Loucy (cell line): ENCODE data around the gene CYP4F3.

Experiments used
- H2AFZ ChIP-seq: fragments of 200-600 bp; sonication (generic); 2 replicates; pipeline ENCODE4 v1.6.0; 2016; ENCODE audit warnings: antibody characterized with exemption, mild to moderate bottlenecking, low read length, moderate library complexity
- H3F3A ChIP-seq: fragments of 200-600 bp; 2 replicates; pipeline ENCODE4 v1.6.0; 2016; ENCODE audit warnings: antibody characterized with exemption, low read depth, mild to moderate bottlenecking
- H3K27me3 ChIP-seq: fragments of 200-600 bp; sonication (generic); 2 replicates; pipeline ENCODE4 v1.6.1; 2014; ENCODE audit warnings: low read length, mild to moderate bottlenecking; ENCODE audit not compliant: insufficient read depth, poor library complexity, severe bottlenecking
- H3K36me3 ChIP-seq: fragments of 200-600 bp; sonication (generic); 2 replicates; pipeline ENCODE4 v1.6.1; 2016; ENCODE audit warnings: low read length; ENCODE audit not compliant: insufficient read depth
- H3K4me1 ChIP-seq: fragments of 200-600 bp; sonication (generic); 2 replicates; pipeline ENCODE4 v1.5.1; 2014; ENCODE audit warnings: low read length, mild to moderate bottlenecking; ENCODE audit not compliant: insufficient read depth, poor library complexity, severe bottlenecking
- H3K4me2 ChIP-seq: fragments of 200-600 bp; sonication (generic); 2 replicates; pipeline ENCODE4 v1.6.0; 2014; ENCODE audit warnings: antibody characterized with exemption, low read length, low read depth, mild to moderate bottlenecking; ENCODE audit not compliant: poor library complexity, severe bottlenecking
- H3K4me3 ChIP-seq: fragments of 200-600 bp; sonication (generic); 2 replicates; pipeline ENCODE4 v1.5.1; 2014; ENCODE audit warnings: low read length, mild to moderate bottlenecking, mixed read lengths; ENCODE audit not compliant: poor library complexity, severe bottlenecking
- H3K79me2 ChIP-seq: fragments of 200-600 bp; sonication (generic); 2 replicates; pipeline ENCODE4 v1.6.1; 2014; ENCODE audit warnings: low read length; ENCODE audit not compliant: insufficient read depth
- H3K9ac ChIP-seq: fragments of 200-600 bp; sonication (generic); 2 replicates; pipeline ENCODE4 v1.6.0; 2014; ENCODE audit warnings: mild to moderate bottlenecking, low read depth, low read length, moderate library complexity; ENCODE audit not compliant: poor library complexity, severe bottlenecking
- H3K9me2 ChIP-seq: fragments of 200-600 bp; sonication (generic); replicated peaks from 2 replicates; pipeline ENCODE4 v1.6.1; 2016; ENCODE audit warnings: low read depth, low read length, mixed read lengths
- H3K9me3 ChIP-seq: fragments of 200-600 bp; sonication (generic); 2 replicates; pipeline ENCODE4 v1.6.1; 2014; ENCODE audit warnings: mild to moderate bottlenecking, antibody characterized with exemption, low read length, low read depth; ENCODE audit not compliant: insufficient read depth
- H4K20me1 ChIP-seq: fragments of 200-600 bp; sonication (generic); 2 replicates; pipeline ENCODE4 v1.6.0; 2014; ENCODE audit warnings: antibody characterized with exemption, low read length, mild to moderate bottlenecking; ENCODE audit not compliant: insufficient read depth, poor library complexity, severe bottlenecking
- EZH2phosphoT487 ChIP-seq: fragments of 200-600 bp; IDR thresholded peaks from 2 replicates; pipeline ENCODE4 v1.6.1; 2018; ENCODE audit warnings: antibody characterized with exemption, mild to moderate bottlenecking, moderate library complexity, borderline replicate concordance
- TF ChIP-seq, protein P1 (sequence below): fragments of 200-600 bp; sonication (generic); conservative IDR thresholded peaks from 2 replicates; pipeline ENCODE4 v1.5.1; 2014; ENCODE audit warnings: mild to moderate bottlenecking, antibody characterized with exemption, low read length

CYP4F3 gene

DNA sequence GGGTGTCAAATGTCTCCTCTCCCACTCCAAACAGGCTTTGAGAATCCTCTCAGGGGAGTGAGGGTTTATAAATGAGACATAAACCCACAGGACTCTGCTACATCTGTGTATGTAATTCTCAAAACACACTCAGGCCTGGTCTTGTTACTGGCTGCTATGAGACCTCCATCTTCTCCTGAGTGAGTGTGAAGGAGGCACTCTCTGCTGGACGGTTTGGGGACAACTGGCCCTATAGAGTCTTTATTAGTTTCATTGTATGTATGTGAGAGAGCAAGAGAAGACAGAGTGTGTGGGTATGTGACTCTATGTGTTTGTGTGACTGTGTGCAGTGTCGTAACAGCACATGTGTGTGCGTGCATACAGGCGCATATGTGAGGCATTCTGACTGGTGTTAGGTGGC, 22.6 kb downstream of the CYP4F3 start:
- H3K4me2 ChIP-seq = no peak overlapping the region
- no peaks in the 10 kb centered on the region for H3K79me2 ChIP-seq
- no peak overlapping the region for H3K9ac ChIP-seq
- H3K9me3 ChIP-seq = no peaks in the 10 kb centered on the region
- no peak for TF ChIP-seq EZH2phosphoT487
- TF ChIP-seq, protein P1, sequence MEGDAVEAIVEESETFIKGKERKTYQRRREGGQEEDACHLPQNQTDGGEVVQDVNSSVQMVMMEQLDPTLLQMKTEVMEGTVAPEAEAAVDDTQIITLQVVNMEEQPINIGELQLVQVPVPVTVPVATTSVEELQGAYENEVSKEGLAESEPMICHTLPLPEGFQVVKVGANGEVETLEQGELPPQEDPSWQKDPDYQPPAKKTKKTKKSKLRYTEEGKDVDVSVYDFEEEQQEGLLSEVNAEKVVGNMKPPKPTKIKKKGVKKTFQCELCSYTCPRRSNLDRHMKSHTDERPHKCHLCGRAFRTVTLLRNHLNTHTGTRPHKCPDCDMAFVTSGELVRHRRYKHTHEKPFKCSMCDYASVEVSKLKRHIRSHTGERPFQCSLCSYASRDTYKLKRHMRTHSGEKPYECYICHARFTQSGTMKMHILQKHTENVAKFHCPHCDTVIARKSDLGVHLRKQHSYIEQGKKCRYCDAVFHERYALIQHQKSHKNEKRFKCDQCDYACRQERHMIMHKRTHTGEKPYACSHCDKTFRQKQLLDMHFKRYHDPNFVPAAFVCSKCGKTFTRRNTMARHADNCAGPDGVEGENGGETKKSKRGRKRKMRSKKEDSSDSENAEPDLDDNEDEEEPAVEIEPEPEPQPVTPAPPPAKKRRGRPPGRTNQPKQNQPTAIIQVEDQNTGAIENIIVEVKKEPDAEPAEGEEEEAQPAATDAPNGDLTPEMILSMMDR = no peak
- no peaks in the 10 kb centered on the region for H3K9me2 ChIP-seq
- H3K27me3 ChIP-seq = no peaks in the 10 kb centered on the region
- no peak overlapping the region for H3K4me3 ChIP-seq
- no peaks in the 10 kb centered on the region for H3F3A ChIP-seq
- no peaks in the 10 kb centered on the region for H3K4me1 ChIP-seq
- H4K20me1 ChIP-seq = no peaks in the 10 kb centered on the region
- no peak overlapping the region for H2AFZ ChIP-seq
- H3K36me3 ChIP-seq = no peaks in the 10 kb centered on the region

DNA sequence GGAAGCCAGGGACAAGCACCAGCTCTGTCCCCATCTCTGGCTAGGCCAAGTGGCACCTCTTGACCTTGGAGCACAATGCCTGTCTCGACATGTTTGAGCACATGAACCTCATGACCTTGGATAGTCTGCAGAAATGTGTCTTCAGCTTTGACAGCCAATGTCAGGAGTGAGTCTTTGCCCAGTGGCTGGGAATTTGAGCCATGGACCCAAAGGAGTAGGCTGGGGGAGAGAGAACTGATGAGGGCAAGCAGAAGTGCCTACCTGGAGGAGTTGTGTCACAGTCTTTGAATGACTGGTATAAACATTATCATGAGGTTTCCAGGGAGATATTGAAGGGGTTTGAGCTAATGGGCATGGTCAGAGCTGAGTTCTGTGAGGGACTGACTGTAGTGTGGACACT, 25.5 kb downstream of the CYP4F3 start:
- H4K20me1 ChIP-seq = no peaks in the 10 kb centered on the region
- no peak overlapping the region for H3K4me2 ChIP-seq
- H3K9me3 ChIP-seq = no peaks in the 10 kb centered on the region
- no peak overlapping the region for H2AFZ ChIP-seq
- H3K9ac ChIP-seq = no peak overlapping the region
- TF ChIP-seq, protein P1 = no peak
- no peak for TF ChIP-seq EZH2phosphoT487
- no peak overlapping the region for H3K4me3 ChIP-seq
- H3K79me2 ChIP-seq = no peaks in the 10 kb centered on the region
- H3F3A ChIP-seq = no peaks in the 10 kb centered on the region
- no peaks in the 10 kb centered on the region for H3K9me2 ChIP-seq
- no peaks in the 10 kb centered on the region for H3K4me1 ChIP-seq
- H3K27me3 ChIP-seq = no peaks in the 10 kb centered on the region
- no peaks in the 10 kb centered on the region for H3K36me3 ChIP-seq

DNA sequence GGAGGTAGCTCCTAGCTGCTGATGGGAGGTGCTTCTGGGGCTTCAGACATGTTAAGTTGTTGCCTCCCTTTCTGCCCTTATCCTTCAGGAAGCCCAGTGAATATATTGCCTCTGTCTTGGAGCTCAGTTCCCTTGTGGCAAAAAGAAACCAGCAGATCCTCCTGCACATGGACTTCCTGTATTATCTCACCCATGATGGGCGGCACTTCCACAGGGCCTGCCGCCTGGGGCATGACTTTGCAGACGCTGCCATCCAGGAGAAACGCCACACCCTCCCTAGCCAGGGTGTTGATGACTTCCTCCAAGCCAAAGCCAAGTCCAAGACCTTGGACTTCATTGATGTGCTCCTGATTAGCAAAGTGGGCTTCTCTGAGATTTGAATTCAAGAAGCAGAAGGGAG, 26.2 kb downstream of the CYP4F3 start:
- Histone ChIP-seq H3K27me3 (no peaks in the 10 kb centered on the region), H3K9me2 (no peaks in the 10 kb centered on the region), H3K79me2 (no peaks in the 10 kb centered on the region), H3K4me2 (no peak overlapping the region), H3K9me3 (no peaks in the 10 kb centered on the region), H3K4me3 (no peak overlapping the region), H3K9ac (no peak overlapping the region), H2AFZ (no peak overlapping the region), H4K20me1 (no peaks in the 10 kb centered on the region), H3K36me3 (no peaks in the 10 kb centered on the region), H3K4me1 (no peaks in the 10 kb centered on the region), H3F3A (no peaks in the 10 kb centered on the region)
- no peak for TF ChIP-seq EZH2phosphoT487
- TF ChIP-seq, protein P1 = no peak
